ENCODE measurements around the gene TCFL5. TPM values are rescaled to one million over a fixed set of nuclear protein-coding genes. Genes with fewer than 3 reads are reported as not detected.

TCFL5 gene
- total and polyA plus RNA-seq, 2 donors (not counting 3 experiments of a cell fraction or from before 2014, with no cell fraction given) = 4.4 to 11.1 TPM

- Histone ChIP-seq H2AFZ (ENCODE audit: low read depth, low read length) (no peak overlapping the region), H3K9me3 (replicated peaks; ENCODE audit: control insufficient read depth, insufficient read depth, low read length) (no peaks in the 10 kb centered on the region), H3K27ac (ENCODE audit: insufficient read depth, low read depth, low read length) (no peak overlapping the region), H3K9ac (replicated peaks; ENCODE audit: extremely low read depth, insufficient read depth, low read length) (no peak overlapping the region), H3K36me3 (ENCODE audit: control insufficient read depth in 2 of 2, extremely low read depth in 1 of 2, insufficient read depth in 2 of 2, low read length in 2 of 2) (peaks cover 6 to 29% of the 10 kb centered on the region in 2 experiments), H3K4me2 (ENCODE audit: insufficient read depth, low read length) (no peak overlapping the region), H3K4me1 (ENCODE audit: control insufficient read depth, extremely low read depth, insufficient read depth, low read length) (peaks cover 12% of the 10 kb centered on the region), H3K79me2 (ENCODE audit: control insufficient read depth, insufficient read depth, low read length) (no peaks in the 10 kb centered on the region), H3K27me3 (ENCODE audit: control insufficient read depth in 2 of 2, insufficient read depth in 2 of 2, low read length in 2 of 2) (peaks cover 12 to 28% of the 10 kb centered on the region in 2 experiments), H3K9me1 (replicated peaks; ENCODE audit: control insufficient read depth, extremely low read depth, insufficient read depth, low read length) (no peaks in the 10 kb centered on the region), H4K20me1 (replicated peaks; ENCODE audit: control insufficient read depth, extremely low read depth, insufficient read depth, low read length) (no peaks in the 10 kb centered on the region), H3K4me3 (replicated peaks in 1 of 3; ENCODE audit: insufficient read depth in 1 of 3, low read depth in 1 of 3, low read length in 3 of 3) (no peak overlapping the region)
- ChIA-PET CTCF (interaction anchor here (1.8 to 2.4 kb wide), 2 partner anchors 9 to 33 kb away, joined by 4 to 7 read pairs; partner anchors contain the start of gene OGFR), POLR2A (no interaction called here)
- intact Hi-C loops (cut with micrococcal nuclease) (no loop called here), dilution Hi-C loops (cut with MboI; ENCODE audit: extremely low pct_ligation_motif_present, low sequenced_read_pairs) (no loop called here)
- no peak for FAIRE-seq
- no TSS peak for BruUV-seq (replicated peaks)
- DNase-seq (ENCODE audit: low read depth, low spot score) = no peak
- TF ChIP-seq CTCF (IDR thresholded peaks at IDR 0.05; ENCODE audit: extremely low read depth in 1 of 2, insufficient read depth in 1 of 2, low read depth in 1 of 2, low read length in 2 of 2) (no peak), GATA2 (IDR thresholded peaks at IDR 0.05; ENCODE audit: insufficient read depth, insufficient read length, low read depth, low read length) (no peak), POLR2AphosphoS5 (IDR thresholded peaks at IDR 0.05; ENCODE audit: insufficient read depth, low read depth, low read length) (no peak), JUN (IDR thresholded peaks at IDR 0.05; ENCODE audit: borderline replicate concordance, insufficient read depth, insufficient read length, low read depth) (no peak), FOS (IDR thresholded peaks at IDR 0.05; ENCODE audit: borderline replicate concordance, insufficient read depth, low read length) (no peak), MYC (IDR thresholded peaks at IDR 0.05; ENCODE audit: low read depth, low read length) (no peak)
Observed at GRCh38 chr20:62814060-62814708, 47.4 kb downstream of the TCFL5 start.

Measured in endothelial cell of umbilical vein (primary cell).